ENCODE results near the gene CHAC1. TPM values are rescaled to one million over a fixed set of nuclear protein-coding genes. Genes with fewer than 3 reads are reported as not detected.

Gene CHAC1
- total RNA-seq, 2 experiments from 2014 or later = 0.42 to 0.47 TPM

DNA sequence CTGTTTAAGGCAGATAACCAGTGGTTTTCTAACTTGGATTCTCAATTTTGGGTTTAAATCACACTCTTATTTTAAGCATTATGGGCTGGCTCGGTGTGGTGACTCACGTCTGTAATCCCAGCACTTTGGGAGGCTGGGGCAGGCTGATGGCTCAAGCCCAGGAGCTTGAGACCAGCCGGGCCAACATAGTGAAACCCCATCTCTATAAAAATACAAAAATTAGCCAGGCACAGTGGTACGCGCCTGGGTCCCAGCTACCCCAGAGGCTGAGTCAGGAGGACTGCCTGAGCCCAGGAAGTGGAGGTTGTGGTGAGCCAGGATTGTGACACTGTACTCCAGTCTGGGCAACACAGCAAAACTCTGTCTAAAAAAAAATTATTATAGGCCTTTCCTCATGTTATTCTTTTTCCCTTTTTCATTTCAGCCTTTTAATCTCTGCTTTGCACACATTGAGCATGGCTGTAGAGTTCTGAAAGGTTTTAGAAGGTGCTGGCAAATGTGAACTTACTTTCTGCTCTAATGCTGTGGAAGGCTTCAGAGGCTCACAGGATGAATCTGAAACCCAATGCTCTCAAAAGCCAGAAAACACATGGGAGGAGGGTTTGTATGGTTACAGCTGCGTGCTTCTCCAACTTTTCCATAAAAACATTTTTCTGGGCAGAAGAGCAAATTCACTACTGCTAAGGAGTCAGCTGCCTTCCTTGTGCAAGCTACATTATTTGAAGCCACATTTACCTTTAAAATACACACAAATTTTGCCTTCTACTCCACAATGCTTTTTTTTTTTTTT lies 32.5 kb downstream of the CHAC1 start:
- TF ChIP-seq, protein P1, sequence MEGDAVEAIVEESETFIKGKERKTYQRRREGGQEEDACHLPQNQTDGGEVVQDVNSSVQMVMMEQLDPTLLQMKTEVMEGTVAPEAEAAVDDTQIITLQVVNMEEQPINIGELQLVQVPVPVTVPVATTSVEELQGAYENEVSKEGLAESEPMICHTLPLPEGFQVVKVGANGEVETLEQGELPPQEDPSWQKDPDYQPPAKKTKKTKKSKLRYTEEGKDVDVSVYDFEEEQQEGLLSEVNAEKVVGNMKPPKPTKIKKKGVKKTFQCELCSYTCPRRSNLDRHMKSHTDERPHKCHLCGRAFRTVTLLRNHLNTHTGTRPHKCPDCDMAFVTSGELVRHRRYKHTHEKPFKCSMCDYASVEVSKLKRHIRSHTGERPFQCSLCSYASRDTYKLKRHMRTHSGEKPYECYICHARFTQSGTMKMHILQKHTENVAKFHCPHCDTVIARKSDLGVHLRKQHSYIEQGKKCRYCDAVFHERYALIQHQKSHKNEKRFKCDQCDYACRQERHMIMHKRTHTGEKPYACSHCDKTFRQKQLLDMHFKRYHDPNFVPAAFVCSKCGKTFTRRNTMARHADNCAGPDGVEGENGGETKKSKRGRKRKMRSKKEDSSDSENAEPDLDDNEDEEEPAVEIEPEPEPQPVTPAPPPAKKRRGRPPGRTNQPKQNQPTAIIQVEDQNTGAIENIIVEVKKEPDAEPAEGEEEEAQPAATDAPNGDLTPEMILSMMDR (IDR thresholded peaks at IDR 0.05) = no peak
- Histone ChIP-seq H3K36me3 (ENCODE audit: insufficient read depth, low read length) (peaks cover 79% of the 10 kb centered on the region), H3K27ac (ENCODE audit: low read depth in 1 of 2, low read length in 2 of 2) (no peak overlapping the region), H3K27me3 (ENCODE audit: control insufficient read depth in 1 of 2, insufficient read depth in 2 of 2, low read length in 2 of 2) (no peaks in the 10 kb centered on the region), H3K4me1 (ENCODE audit: insufficient read depth, low read length) (no peaks in the 10 kb centered on the region), H3K9me3 (ENCODE audit: control insufficient read depth in 1 of 2, insufficient read depth in 1 of 2, low read length in 2 of 2) (no peaks in the 10 kb centered on the region), H3K4me3 (ENCODE audit: low read length) (no peak overlapping the region)
- Mint-ChIP-seq H3K4me1 (ENCODE audit: low read depth) (no peaks in the 10 kb centered on the region), H3K9me3 (no peaks in the 10 kb centered on the region), H3K27me3 (no peaks in the 10 kb centered on the region), H3K27ac (no peak overlapping the region), H3K36me3 (ENCODE audit: low read depth) (peaks cover 94% of the 10 kb centered on the region), H3K4me3 (no peak overlapping the region)
- ChIA-PET CTCF (no interaction called here), POLR2A (no interaction called here)
- intact Hi-C loops (cut with DNase I, micrococcal nuclease) = no loop called here
- no peak for ATAC-seq (ENCODE audit: poor library complexity)
- no peak for DNase-seq

DNA sequence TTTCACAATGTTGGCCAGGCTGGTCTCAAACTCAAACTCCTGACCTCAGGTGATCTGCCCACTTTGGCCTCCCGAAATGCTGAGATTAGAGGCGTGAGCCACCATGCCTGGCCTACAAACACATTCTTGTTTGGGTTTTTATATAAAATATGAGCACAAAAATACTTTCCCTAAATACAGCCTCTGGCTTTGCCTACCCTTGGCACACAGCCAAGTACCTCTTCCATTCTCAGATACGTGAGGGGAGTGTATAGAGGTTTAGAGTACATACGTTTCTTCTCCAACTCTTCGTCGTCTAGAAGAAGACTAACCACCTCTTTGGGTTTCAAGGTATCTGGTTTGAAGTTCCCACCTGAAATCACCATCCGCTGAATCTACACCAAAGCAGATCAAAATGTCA lies 33.5 kb downstream of the CHAC1 start:
- Histone ChIP-seq H3K4me1 (ENCODE audit: insufficient read depth, low read length) (no peaks in the 10 kb centered on the region), H3K4me3 (ENCODE audit: low read length) (no peak overlapping the region), H3K27ac (ENCODE audit: low read depth in 1 of 2, low read length in 2 of 2) (no peak overlapping the region), H3K9me3 (ENCODE audit: control insufficient read depth in 1 of 2, insufficient read depth in 1 of 2, low read length in 2 of 2) (no peaks in the 10 kb centered on the region), H3K36me3 (ENCODE audit: insufficient read depth, low read length) (peaks cover 76% of the 10 kb centered on the region), H3K27me3 (ENCODE audit: control insufficient read depth in 1 of 2, insufficient read depth in 2 of 2, low read length in 2 of 2) (no peaks in the 10 kb centered on the region)
- Mint-ChIP-seq H3K27ac (no peak overlapping the region), H3K4me3 (no peak overlapping the region), H3K4me1 (ENCODE audit: low read depth) (no peaks in the 10 kb centered on the region), H3K9me3 (no peaks in the 10 kb centered on the region), H3K27me3 (no peaks in the 10 kb centered on the region), H3K36me3 (ENCODE audit: low read depth) (peaks cover 90% of the 10 kb centered on the region)
- ATAC-seq (ENCODE audit: poor library complexity) (no peak), DNase-seq (no peak)
- intact Hi-C loops (cut with DNase I, micrococcal nuclease) = no loop called here
- CTCF ChIA-PET = no interaction called here
- TF ChIP-seq, protein P1 (IDR thresholded peaks at IDR 0.05) = no peak
- POLR2A ChIA-PET = no interaction called here

- CTCF ChIA-PET = no interaction called here
- H3K4me1 ChIP-seq (ENCODE audit: insufficient read depth, low read length) = no peaks in the 10 kb centered on the region
- Mint-ChIP-seq H3K4me1 (ENCODE audit: low read depth) (no peaks in the 10 kb centered on the region), H3K27ac (no peak overlapping the region), H3K9me3 (no peaks in the 10 kb centered on the region), H3K36me3 (ENCODE audit: low read depth) (peaks cover 90% of the 10 kb centered on the region), H3K4me3 (no peak overlapping the region), H3K27me3 (no peaks in the 10 kb centered on the region)
- no peaks in the 10 kb centered on the region for H3K27me3 ChIP-seq (ENCODE audit: control insufficient read depth in 1 of 2, insufficient read depth in 2 of 2, low read length in 2 of 2)
- POLR2A ChIA-PET = no interaction called here
- no peaks in the 10 kb centered on the region for H3K9me3 ChIP-seq (ENCODE audit: control insufficient read depth in 1 of 2, insufficient read depth in 1 of 2, low read length in 2 of 2)
- no peak overlapping the region for H3K27ac ChIP-seq (ENCODE audit: low read depth in 1 of 2, low read length in 2 of 2)
- TF ChIP-seq, protein P1 (IDR thresholded peaks at IDR 0.05) = no peak
- intact Hi-C loops (cut with DNase I, micrococcal nuclease) = no loop called here
- DNase-seq (no peak), ATAC-seq (ENCODE audit: poor library complexity) (no peak)
- peaks cover 74% of the 10 kb centered on the region for H3K36me3 ChIP-seq (ENCODE audit: insufficient read depth, low read length)
- H3K4me3 ChIP-seq (ENCODE audit: low read length) = no peak overlapping the region
Measured at GRCh38 chr15:40988156-40988555, 34.9 kb downstream of the CHAC1 start.

All from CD4-positive, alpha-beta T cell (primary cell).